PC-9 (cell line): ENCODE data around the gene INPP5J. TPM values are rescaled to one million over a fixed set of nuclear protein-coding genes. Genes with fewer than 3 reads are reported as not detected.

Experiments
- BruUV-seq: library from RNA; stranded (reverse); fragments of 400-500 nt; replicated peaks from 2 replicates; lab custom pipeline; 2021; lab: Mats Ljungman, UMichigan
- CTCF ChIA-PET: fragments of 300-600 bp; sonication (Branson Sonifier 250); formaldehyde crosslinking; loops from one replicate; lab custom pipeline; 2022; ENCODE audit warnings: antibody characterized with exemption; lab: Charles Lee
- POLR2A ChIA-PET: fragments of 300-600 bp; sonication (Branson Sonifier 250); formaldehyde crosslinking; loops from one replicate; lab custom pipeline; 2022; ENCODE audit warnings: antibody characterized with exemption; ENCODE audit not compliant: unreplicated experiment; lab: Charles Lee
- DNase-seq, 2 experiments: peaks; one replicate each; pipeline versions ENCODE4 v3.0.0 to v3.0.0-alpha.2; 2015 to 2022; ENCODE audit warnings: mixed read lengths in 1 of 2
- H2AFZ ChIP-seq: fragments of 200-600 bp; sonication (generic); 2 replicates; pipeline ENCODE4 v1.8.1; 2017; ENCODE audit warnings: antibody characterized with exemption
- H3F3A ChIP-seq: fragments of 200-600 bp; sonication (generic); 2 replicates; pipeline ENCODE4 v1.8.1; 2017; ENCODE audit warnings: antibody characterized with exemption, mild to moderate bottlenecking, low read depth; ENCODE audit not compliant: insufficient read depth
- H3K27ac ChIP-seq: fragments of 200-600 bp; sonication (generic); 2 replicates; pipeline ENCODE4 v1.6.1; 2016; ENCODE audit warnings: mixed run types
- H3K27me3 ChIP-seq: fragments of 200-600 bp; sonication (generic); 2 replicates; pipeline ENCODE4 v1.6.1; 2016; ENCODE audit warnings: low read depth, mixed run types; ENCODE audit not compliant: insufficient read depth
- H3K36me3 ChIP-seq: fragments of 200-600 bp; sonication (generic); 2 replicates; pipeline ENCODE4 v1.6.1; 2016; ENCODE audit warnings: low read depth, mixed run types
- H3K4me1 ChIP-seq: fragments of 200-600 bp; sonication (generic); replicated peaks from 2 replicates; pipeline ENCODE4 v1.6.1; 2016; ENCODE audit warnings: mixed run types; ENCODE audit not compliant: insufficient read depth
- H3K4me2 ChIP-seq: fragments of 200-600 bp; sonication (generic); 2 replicates; pipeline ENCODE4 v1.6.1; 2017; ENCODE audit warnings: mixed run types
- H3K4me3 ChIP-seq: fragments of 200-600 bp; sonication (generic); 2 replicates; pipeline ENCODE4 v1.6.1; 2016; ENCODE audit warnings: mixed run types
- H3K79me2 ChIP-seq: fragments of 200-600 bp; sonication (generic); 2 replicates; pipeline ENCODE4 v1.6.1; 2017; ENCODE audit warnings: low read depth, mixed run types
- H3K9me2 ChIP-seq: fragments of 200-600 bp; sonication (generic); 2 replicates; pipeline ENCODE4 v1.8.1; 2017; ENCODE audit warnings: mild to moderate bottlenecking; ENCODE audit not compliant: insufficient read depth
- H3K9me3 ChIP-seq: fragments of 200-600 bp; sonication (generic); 2 replicates; pipeline ENCODE4 v1.8.1; 2016; ENCODE audit warnings: low read depth; ENCODE audit not compliant: insufficient read depth
- H4K20me1 ChIP-seq: fragments of 200-600 bp; sonication (generic); 2 replicates; pipeline ENCODE4 v1.8.1; 2017; ENCODE audit not compliant: insufficient read depth
- CTCF ChIP-seq: fragments of 200-600 bp; sonication (generic); conservative IDR thresholded peaks from 2 replicates; pipeline ENCODE4 v1.6.1; 2017; ENCODE audit warnings: mixed run types, antibody characterized with exemption, mild to moderate bottlenecking, moderate library complexity
- EZH2 ChIP-seq: fragments of 200-600 bp; sonication (generic); IDR thresholded peaks from 2 replicates; pipeline ENCODE4 v1.8.0; 2017; ENCODE audit warnings: antibody characterized with exemption, low read depth
- intact Hi-C: fragments of 100-400 bp; cut with micrococcal nuclease; formaldehyde crosslinking; loops from one replicate; pipeline ENCODE4 v1.10.0; 2022; ENCODE audit not compliant: unreplicated experiment
- total RNA-seq: library from RNA; stranded (reverse); gene quantifications from 2 replicates; pipeline ENCODE4 v1.2.3, GENCODE V29; 2021

The INPP5J gene
- total RNA-seq, 1 experiment from 2014 or later, result 1.7 TPM

GRCh38 chr22:31139866-31140716, 17.3 kb downstream of the INPP5J start, which contains the start of gene PLA2G3:
Gene PLA2G3, minus strand, starts transcription at chr22:31140508. Its CDS starts 154 bp downstream, at chr22:31140354.
- POLR2A ChIA-PET, result no interaction called here
- no peaks in the 10 kb centered on the region for H3K4me1 ChIP-seq
- H3K4me3 ChIP-seq, result no peak within 1 kb of the TSS

GRCh38 chr22:31140746-31141145, 18.0 kb downstream of the INPP5J start:
- no peaks in the 10 kb centered on the region for H3K79me2 ChIP-seq
- H3K27me3 ChIP-seq, result peaks cover 6% of the 10 kb centered on the region
- H4K20me1 ChIP-seq, result no peaks in the 10 kb centered on the region
- no peak overlapping the region for H2AFZ ChIP-seq
- H3K9me2 ChIP-seq, result no peaks in the 10 kb centered on the region
- DNase-seq, result no peak
- no TSS peak for BruUV-seq
- H3K36me3 ChIP-seq, result no peaks in the 10 kb centered on the region
- CTCF ChIA-PET, result no interaction called here
- no peaks in the 10 kb centered on the region for H3K4me1 ChIP-seq
- H3K4me3 ChIP-seq, result no peak overlapping the region
- no peak overlapping the region for H3K27ac ChIP-seq
- POLR2A ChIA-PET, result no interaction called here
- intact Hi-C loops, result no loop called here
- H3K9me3 ChIP-seq, result peaks cover 8% of the 10 kb centered on the region
- H3K4me2 ChIP-seq, result no peak overlapping the region
- TF ChIP-seq EZH2, result no peak
- TF ChIP-seq CTCF, result no peak
- peaks cover 8% of the 10 kb centered on the region; the same call in 1 of the 2 replicates for H3F3A ChIP-seq

More at GRCh38 chr22:31139866-31140716, 17.3 kb downstream of the INPP5J start, which contains the start of gene PLA2G3:
- H4K20me1 ChIP-seq, result no peaks in the 10 kb centered on the region
- peak in 1 of 2 experiments; percentile 19 for DNase-seq
- H3K4me2 ChIP-seq, result no peak within 1 kb of the TSS
- H3K27ac ChIP-seq, result no peak within 1 kb of the TSS
- H3K79me2 ChIP-seq, result no peaks in the 10 kb centered on the region
- TF ChIP-seq CTCF (no peak), EZH2 (no peak)
- H3K36me3 ChIP-seq, result no peaks in the 10 kb centered on the region
- intact Hi-C loops, result no loop called here
- H3K9me3 ChIP-seq, result peaks cover 8% of the 10 kb centered on the region
- no peaks in the 10 kb centered on the region for H3K9me2 ChIP-seq
- no TSS peak for BruUV-seq
- H3F3A ChIP-seq, result peaks cover 8% of the 10 kb centered on the region; the same call in 1 of the 2 replicates
- CTCF ChIA-PET, result interaction anchor here (0.6 kb wide), 1 partner anchor 60 kb away, joined by 3 read pairs; no protein-coding TSS in a partner anchor
- no peak within 1 kb of the TSS for H2AFZ ChIP-seq
- H3K27me3 ChIP-seq, result peaks cover 6% of the 10 kb centered on the region

- Histone ChIP-seq H3K27ac (no peak overlapping the region), H3K4me1 (no peaks in the 10 kb centered on the region), H3K9me2 (no peaks in the 10 kb centered on the region), H3K4me2 (no peak overlapping the region), H3K27me3 (peaks cover 6% of the 10 kb centered on the region), H4K20me1 (no peaks in the 10 kb centered on the region), H3K79me2 (no peaks in the 10 kb centered on the region), H3K36me3 (no peaks in the 10 kb centered on the region), H3F3A (peaks cover 8% of the 10 kb centered on the region; the same call in 1 of the 2 replicates), H3K9me3 (peaks cover 8% of the 10 kb centered on the region), H2AFZ (no peak overlapping the region), H3K4me3 (no peak overlapping the region)
- CTCF ChIA-PET, result interaction anchor here (0.6 kb wide), 1 partner anchor 34 kb away, joined by 3 read pairs; the partner anchor contains the start of gene SELENOM
- BruUV-seq, result no TSS peak
- DNase-seq, result no peak
- no peak for TF ChIP-seq EZH2
- TF ChIP-seq CTCF, result no peak
- intact Hi-C loops, result no loop called here
- POLR2A ChIA-PET, result no interaction called here
Observed at GRCh38 chr22:31141551-31141950, 18.8 kb downstream of the INPP5J start.
